B cell (primary cell): Measurements from ENCODE around the gene RPL14. TPM values are rescaled to one million over a fixed set of nuclear protein-coding genes. Genes with fewer than 3 reads are reported as not detected.

Source experiments
- ATAC-seq: fragments of 200-7000 bp; cut with Tn5 transposase; one replicate; pipeline ENCODE4 v1.10.0; 2021; ENCODE audit warnings: low read depth, mild to moderate bottlenecking, moderate number of reproducible peaks, moderate library complexity
- CTCF ChIA-PET: fragments of 350-600 bp; sonication (Branson Sonifier 250); formaldehyde crosslinking; loops from one replicate; lab custom pipeline; 2021; ENCODE audit warnings: antibody characterized with exemption, inconsistent platforms; lab: Charles Lee
- POLR2A ChIA-PET: fragments of 350-600 bp; sonication (Branson Sonifier 250); formaldehyde crosslinking; loops from one replicate; lab custom pipeline; 2021; ENCODE audit warnings: antibody characterized with exemption; lab: Charles Lee
- DNase-seq: peaks from one replicate; pipeline ENCODE4 v3.0.0; 2013
- H2AFZ ChIP-seq: 2 replicates; pipeline ENCODE4 v1.6.1; 2012; ENCODE audit warnings: mild to moderate bottlenecking, low read depth, low read length; ENCODE audit not compliant: insufficient read depth, poor library complexity, severe bottlenecking
- H3K27ac ChIP-seq, 2 donors: 1 replicate in 1 of 2; 2 replicates in 1 of 2; pipeline ENCODE4 v1.5.1; 2012 to 2013; ENCODE audit warnings: low read length in 2 of 2, mild to moderate bottlenecking in 2 of 2, moderate library complexity in 1 of 2
- H3K27me3 ChIP-seq, 4 experiments: fragments of 200-600 bp in 1 of 4; sonication (generic) in 1 of 4; replicated peaks in 1 of 4; 1 replicate in 2 of 4; 2 replicates in 2 of 4; pipeline versions ENCODE4 v1.6.1 to v1.7.0; 2013 to 2016; ENCODE audit warnings: low read length in 3 of 4, mild to moderate bottlenecking in 2 of 4, mixed read lengths in 1 of 4, moderate library complexity in 1 of 4; ENCODE audit not compliant: insufficient read depth in 4 of 4, control insufficient read depth in 3 of 4; ENCODE audit errors: control extremely low read depth in 1 of 4
- H3K36me3 ChIP-seq, 2 experiments: replicated peaks in 1 of 2; 1 replicate in 1 of 2; 2 replicates in 1 of 2; pipeline versions ENCODE4 v1.6.1 to v1.7.1; 2013; ENCODE audit warnings: low read length in 1 of 2; ENCODE audit not compliant: insufficient read depth in 2 of 2, control insufficient read depth in 1 of 2; ENCODE audit errors: control extremely low read depth in 1 of 2, extremely low read depth in 1 of 2
- H3K4me1 ChIP-seq, 2 donors: fragments of 200-600 bp in 1 of 2; sonication (generic) in 1 of 2; 1 replicate in 1 of 2; 2 replicates in 1 of 2; pipeline versions ENCODE4 v1.5.1 to v1.6.1; 2013 to 2017; ENCODE audit warnings: low read length in 2 of 2; ENCODE audit not compliant: control insufficient read depth in 2 of 2, insufficient read depth in 2 of 2
- H3K4me2 ChIP-seq: replicated peaks from 2 replicates; pipeline ENCODE3; 2012; ENCODE audit warnings: mild to moderate bottlenecking, low read depth, low read length; ENCODE audit not compliant: poor library complexity, severe bottlenecking
- H3K4me3 ChIP-seq, 5 experiments: fragments of 200-600 bp in 1 of 5; sonication (generic) in 1 of 5; 1 replicate in 3 of 5; 2 replicates in 2 of 5; pipeline versions ENCODE4 v1.5.1 to v1.7.0; 2011 to 2016; ENCODE audit warnings: low read length in 4 of 5, mild to moderate bottlenecking in 4 of 5, low read depth in 2 of 5, control low read depth in 1 of 5, moderate library complexity in 1 of 5; ENCODE audit not compliant: insufficient read depth in 1 of 5; ENCODE audit errors: control extremely low read depth in 1 of 5, extremely low read depth in 1 of 5
- H3K79me2 ChIP-seq: fragments of 200-600 bp; sonication (generic); one replicate; pipeline ENCODE4 v1.6.0; 2016; ENCODE audit warnings: low read length; ENCODE audit not compliant: control insufficient read depth, insufficient read depth
- H3K9ac ChIP-seq: fragments of 200-600 bp; sonication (generic); 2 replicates; pipeline ENCODE4 v1.6.1; 2017; ENCODE audit warnings: mild to moderate bottlenecking, low read length, moderate library complexity
- H3K9me3 ChIP-seq, 3 donors: one replicate each; pipeline versions ENCODE4 v1.6.1 to v1.7.1; 2013; ENCODE audit warnings: low read length in 2 of 3; ENCODE audit not compliant: control insufficient read depth in 2 of 3, insufficient read depth in 1 of 3; ENCODE audit errors: control extremely low read depth in 1 of 3
- H4K20me1 ChIP-seq: 2 replicates; pipeline ENCODE4 v1.6.0; 2012; ENCODE audit warnings: mild to moderate bottlenecking, low read length; ENCODE audit not compliant: insufficient read depth, control insufficient read depth, poor library complexity, severe bottlenecking
- H3K27ac Mint-ChIP-seq: one replicate; pipeline ENCODE4 v1.8.0; 2021; ENCODE audit warnings: mixed read lengths
- H3K27me3 Mint-ChIP-seq: one replicate; pipeline ENCODE4 v1.8.0; 2021; ENCODE audit warnings: mixed read lengths
- H3K4me1 Mint-ChIP-seq: one replicate; pipeline ENCODE4 v1.8.0; 2021; ENCODE audit warnings: mixed read lengths
- H3K4me3 Mint-ChIP-seq: one replicate; pipeline ENCODE4 v1.8.0; 2021; ENCODE audit warnings: mixed read lengths
- H3K9me3 Mint-ChIP-seq: one replicate; pipeline ENCODE4 v1.8.0; 2022; ENCODE audit warnings: mixed read lengths; ENCODE audit not compliant: insufficient read depth
- CTCF ChIP-seq: fragments of 200-600 bp; IDR thresholded peaks from one replicate; pipeline ENCODE4 v1.8.0; 2022; ENCODE audit warnings: antibody characterized with exemption, mild to moderate bottlenecking
- EZH2 ChIP-seq: IDR thresholded peaks from 2 replicates; pipeline ENCODE4 v1.6.1; 2012; ENCODE audit warnings: borderline replicate concordance, low read depth, mild to moderate bottlenecking, moderate library complexity, low read length; ENCODE audit not compliant: insufficient read depth, poor library complexity, severe bottlenecking
- WGBS: methylation state at CpG from one replicate; pipeline ENCODE4 v1.1.5; 2013; ENCODE audit warnings: missing lambda C conversion rate; ENCODE audit not compliant: insufficient coverage; 5-methylcytosine and 5-hydroxymethylcytosine counted together
- intact Hi-C: fragments of 100-400 bp; cut with micrococcal nuclease; formaldehyde crosslinking; loops from one replicate; pipeline ENCODE4 v1.10.0; 2022
- polyA plus RNA-seq: library from polyadenylated mRNA; depleted of rRNA; stranded (reverse); fragments of >200 nt; gene quantifications from 2 replicates; pipeline ENCODE4 v1.2.3, GENCODE V29; 2012
- total RNA-seq, 2 donors: library from RNA; stranded (reverse); fragments of 120-200 nt in 1 of 2; gene quantifications; 1 replicate in 1 of 2; 2 replicates in 1 of 2; pipeline versions ENCODE4 v1.2.3 to v1.2.4, GENCODE V29; 2013 to 2022

RPL14 gene
- total and polyA plus RNA-seq, 2 donors (not counting 1 experiment from before 2014, with no cell fraction given) = 413 to 2,452 TPM

GRCh38 chr3:40432793-40433192, 24.3 kb upstream of the RPL14 start:
- Mint-ChIP-seq H3K4me1 (no peaks in the 10 kb centered on the region), H3K4me3 (no peak overlapping the region), H3K27ac (no peak overlapping the region), H3K27me3 (no peaks in the 10 kb centered on the region), H3K9me3 (no peaks in the 10 kb centered on the region)
- TF ChIP-seq CTCF (no peak), EZH2 (no peak)
- DNase-seq = no peak
- intact Hi-C loops = no loop called here
- Histone ChIP-seq H3K4me3 (no peak overlapping the region), H3K9me3 (no peaks in the 10 kb centered on the region), H3K4me1 (no peaks in the 10 kb centered on the region), H2AFZ (no peak overlapping the region), H3K4me2 (no peak overlapping the region), H3K9ac (no peak overlapping the region), H3K36me3 (no peaks in the 10 kb centered on the region), H3K27ac (no peak overlapping the region), H3K79me2 (no peaks in the 10 kb centered on the region), H4K20me1 (no peaks in the 10 kb centered on the region), H3K27me3 (no peaks in the 10 kb centered on the region)
- no peak for ATAC-seq
- ChIA-PET POLR2A (no interaction called here), CTCF (interaction anchor here (0.5 kb wide), 1 partner anchor 1024 kb away, joined by 4 read pairs; no protein-coding TSS in a partner anchor)
- whole genome bisulfite sequencing = no CpG with 5 or more reads among the region's 2 CpGs

GRCh38 chr3:40437889-40438288, 19.2 kb upstream of the RPL14 start:
- H3K4me2 ChIP-seq = no peak overlapping the region
- H2AFZ ChIP-seq = no peak overlapping the region
- Mint-ChIP-seq H3K27me3 (no peaks in the 10 kb centered on the region), H3K27ac (no peak overlapping the region), H3K9me3 (no peaks in the 10 kb centered on the region), H3K4me1 (no peaks in the 10 kb centered on the region), H3K4me3 (no peak overlapping the region)
- H4K20me1 ChIP-seq = no peaks in the 10 kb centered on the region
- no peaks in the 10 kb centered on the region for H3K4me1 ChIP-seq
- no peak overlapping the region for H3K4me3 ChIP-seq
- no peak overlapping the region for H3K9ac ChIP-seq
- 20% methylated on average over 1 of the region's 5 CpGs for WGBS
- DNase-seq = no peak
- no peaks in the 10 kb centered on the region for H3K9me3 ChIP-seq
- TF ChIP-seq CTCF = no peak
- no peak for TF ChIP-seq EZH2
- CTCF ChIA-PET = no interaction called here
- no peak overlapping the region for H3K27ac ChIP-seq
- no peaks in the 10 kb centered on the region for H3K27me3 ChIP-seq
- intact Hi-C loops = no loop called here
- H3K36me3 ChIP-seq = no peaks in the 10 kb centered on the region
- no peaks in the 10 kb centered on the region for H3K79me2 ChIP-seq
- POLR2A ChIA-PET = no interaction called here
- no peak for ATAC-seq
